Heart right ventricle (tissue), 16 donors: ENCODE results near the gene BHLHA15. TPM values are rescaled to one million over a fixed set of nuclear protein-coding genes. Genes with fewer than 3 reads are reported as not detected.

Source experiments
- ATAC-seq, 8 donors: fragments of 200-7000 bp; cut with Tn5 transposase; one replicate each; pipeline ENCODE4 v1.9.1; 2020; ENCODE audit warnings: mild to moderate bottlenecking in 8 of 8, moderate library complexity in 8 of 8, moderate number of reproducible peaks in 1 of 8
- DNase-seq, 2 donors: peaks; one replicate each; pipeline ENCODE4 v3.0.0-alpha.2; 2020
- H3K27ac ChIP-seq, 10 donors: fragments of 200-600 bp; sonication (generic) in 2 of 10; one replicate each; pipeline versions ENCODE4 v1.5.0 to v1.8.0; 2020 to 2022; ENCODE audit warnings: mild to moderate bottlenecking in 3 of 10
- H3K27me3 ChIP-seq, 7 donors: fragments of 200-600 bp; one replicate each; pipeline ENCODE4 v1.8.0; 2021 to 2022; ENCODE audit warnings: mild to moderate bottlenecking in 2 of 7
- H3K36me3 ChIP-seq, 9 donors: fragments of 200-600 bp; sonication (generic) in 1 of 9; one replicate each; pipeline versions ENCODE4 v1.5.0 to v1.8.0; 2020 to 2022; ENCODE audit warnings: mild to moderate bottlenecking in 2 of 9
- H3K4me1 ChIP-seq, 9 donors: fragments of 200-600 bp; sonication (generic) in 1 of 9; one replicate each; pipeline versions ENCODE4 v1.5.0 to v1.8.0; 2020 to 2022; ENCODE audit warnings: mild to moderate bottlenecking in 4 of 9
- H3K4me3 ChIP-seq, 10 donors: fragments of 200-600 bp; sonication (generic) in 2 of 10; one replicate each; pipeline versions ENCODE4 v1.5.0 to v1.8.0; 2020 to 2022; ENCODE audit warnings: mild to moderate bottlenecking in 7 of 10, moderate library complexity in 2 of 10
- H3K9me3 ChIP-seq, 11 donors: fragments of 200-600 bp in 10 of 11; sonication (generic) in 2 of 11; one replicate each; pipeline versions ENCODE4 v1.5.0 to v1.8.0; 2013 to 2022; ENCODE audit warnings: mild to moderate bottlenecking in 2 of 11, control low read depth in 1 of 11, moderate library complexity in 1 of 11
- WGBS, 2 donors: extraction: QIAGEN DNeasy Blood & Tissue Kit; methylation state at CpG; one replicate each; pipeline ENCODE4 v1.1.7; 2013; ENCODE audit warnings: inconsistent platforms in 1 of 2; 5-methylcytosine and 5-hydroxymethylcytosine counted together
- intact Hi-C, 10 donors: fragments of 100-400 bp; cut with DNase I; formaldehyde crosslinking; loops; one replicate each; pipeline versions ENCODE4 v1.11.1 to v1.14.2; 2022
- polyA plus RNA-seq, 2 donors: library from polyadenylated mRNA; stranded (reverse); fragments of 200-250 nt; gene quantifications; one replicate each; pipeline ENCODE4 v1.2.3, GENCODE V29; 2013
- total RNA-seq, 10 donors: library from RNA; stranded (reverse); fragmentation: NEBNext Ultra II Directional in 3 of 10; extraction: Animal tissue kit (Norgen Biotek cat#: 25700) in 3 of 10; gene quantifications; one replicate each; pipeline versions ENCODE4 v1.2.1 to v1.2.4, GENCODE V29; 2021 to 2023
- TF ChIP-seq, protein P1 (sequence below), 9 donors: fragments of 200-600 bp; sonication (generic) in 2 of 9; IDR thresholded peaks; one replicate each; pipeline versions ENCODE4 v1.5.0 to v1.8.0; 2021 to 2022; ENCODE audit warnings: antibody characterized with exemption in 9 of 9, mild to moderate bottlenecking in 5 of 9, moderate library complexity in 1 of 9
- donor health status: Arrhythmogenic right ventricular cardiomyopathy.
- donor health status: ischemic (EF 13 %, LVEDD 7.1; RV severe dilation, severe dysfunction).
- donor health status: healthy with polysubstance abuse.
- donor health status: DM: no; HTN: yes; CAD: no.
- donor health status: DM: no; HTN: no; CAD: no.
- donor health status: ischemic (EF 25% LVEDD 6.9; RV normal size, moderate dysfunction).
- donor health status: ischemic (EF 25% LVEDD 5.7; RV mildly dilated, moderate dysfunction).
- donor health status: healthy.
- donor health status: DM: yes; HTN: yes; CAD: no.
- donor health status: Ischemic cardiomyopathy.
- donor health status: ischemic (EF 35%, LVEDD 5.7; RV mildly dilated, moderate dysfunction).
- donor health status: nonischemic (EF 11% LVEDD 7.7; RV severe dilation, severe dysfunction).
- donor health status: DM: yes; HTN: yes; CAD: no.
- donor health status: PGD.
- donor health status: ischemic (EF 29% LVEDD 5.4; RV normal size, mild dysfunction).
- donor health status: nonischemic (EF 23%, LVEDD 6.1; RV moderate dilation, normal function).

BHLHA15 gene
- total and polyA plus RNA-seq, 12 donors: 0.06 TPM; not detected in 11

DNA sequence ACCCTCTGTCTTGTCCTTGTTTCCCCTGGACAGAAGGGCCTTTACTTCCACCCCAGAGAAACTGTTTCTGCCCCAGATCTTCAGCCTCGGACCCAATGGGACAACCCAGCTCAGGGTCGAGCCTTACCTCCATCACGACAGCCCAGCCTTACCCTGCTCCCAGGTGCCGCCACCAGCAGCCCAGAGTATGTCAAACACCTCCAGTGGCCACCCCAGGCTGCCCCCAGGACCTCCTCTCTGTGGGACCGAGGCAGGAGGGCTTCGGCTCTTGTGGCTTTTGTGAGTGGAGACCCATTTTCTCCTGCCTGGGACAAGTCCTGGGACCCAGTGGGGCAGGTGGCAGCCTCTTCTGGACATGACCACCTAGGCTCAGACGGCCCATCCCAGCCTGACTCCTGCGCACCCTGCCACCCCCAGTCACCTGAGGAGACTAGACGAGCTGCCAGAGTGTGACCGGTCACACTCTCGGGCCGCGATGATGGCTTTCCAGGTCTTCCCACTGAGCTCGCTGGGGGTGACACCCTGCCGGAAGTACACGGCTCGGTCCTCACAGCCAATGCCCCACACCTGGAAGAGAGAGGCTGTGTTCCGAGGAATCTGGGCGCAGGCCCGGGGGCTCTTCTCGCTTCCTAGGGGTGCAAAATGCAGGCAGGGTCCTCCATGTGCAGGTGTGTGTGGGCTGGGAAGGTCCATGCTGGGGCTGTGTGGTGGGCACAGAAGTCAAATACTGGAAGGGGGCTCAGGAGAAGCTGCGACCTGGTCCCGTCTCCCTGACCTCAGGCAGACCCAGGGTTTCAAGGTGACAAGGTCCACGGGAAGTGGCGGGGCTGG, 25.3 kb downstream of the BHLHA15 start:
- no peaks in the 10 kb centered on the region for H3K4me1 ChIP-seq
- H3K9me3 ChIP-seq: no peaks in the 10 kb centered on the region
- intact Hi-C loops: loop anchor here in 1 of 10 donors (10.0 kb wide), 1 partner anchor 212 kb away; no protein-coding TSS in a partner anchor
- TF ChIP-seq, protein P1, sequence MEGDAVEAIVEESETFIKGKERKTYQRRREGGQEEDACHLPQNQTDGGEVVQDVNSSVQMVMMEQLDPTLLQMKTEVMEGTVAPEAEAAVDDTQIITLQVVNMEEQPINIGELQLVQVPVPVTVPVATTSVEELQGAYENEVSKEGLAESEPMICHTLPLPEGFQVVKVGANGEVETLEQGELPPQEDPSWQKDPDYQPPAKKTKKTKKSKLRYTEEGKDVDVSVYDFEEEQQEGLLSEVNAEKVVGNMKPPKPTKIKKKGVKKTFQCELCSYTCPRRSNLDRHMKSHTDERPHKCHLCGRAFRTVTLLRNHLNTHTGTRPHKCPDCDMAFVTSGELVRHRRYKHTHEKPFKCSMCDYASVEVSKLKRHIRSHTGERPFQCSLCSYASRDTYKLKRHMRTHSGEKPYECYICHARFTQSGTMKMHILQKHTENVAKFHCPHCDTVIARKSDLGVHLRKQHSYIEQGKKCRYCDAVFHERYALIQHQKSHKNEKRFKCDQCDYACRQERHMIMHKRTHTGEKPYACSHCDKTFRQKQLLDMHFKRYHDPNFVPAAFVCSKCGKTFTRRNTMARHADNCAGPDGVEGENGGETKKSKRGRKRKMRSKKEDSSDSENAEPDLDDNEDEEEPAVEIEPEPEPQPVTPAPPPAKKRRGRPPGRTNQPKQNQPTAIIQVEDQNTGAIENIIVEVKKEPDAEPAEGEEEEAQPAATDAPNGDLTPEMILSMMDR (IDR thresholded peaks at IDR 0.05): no peak
- no peak overlapping the region for H3K4me3 ChIP-seq
- DNase-seq: no peak
- H3K27ac ChIP-seq: no peak overlapping the region
- H3K36me3 ChIP-seq: peaks cover 0 to 99% (median 19%) of the 10 kb centered on the region in 9 donors
- no peaks in the 10 kb centered on the region for H3K27me3 ChIP-seq
- ATAC-seq: no peak
- 92 to 94% methylated on average over 25 of the region's 25 CpGs for WGBS, 2 donors

DNA sequence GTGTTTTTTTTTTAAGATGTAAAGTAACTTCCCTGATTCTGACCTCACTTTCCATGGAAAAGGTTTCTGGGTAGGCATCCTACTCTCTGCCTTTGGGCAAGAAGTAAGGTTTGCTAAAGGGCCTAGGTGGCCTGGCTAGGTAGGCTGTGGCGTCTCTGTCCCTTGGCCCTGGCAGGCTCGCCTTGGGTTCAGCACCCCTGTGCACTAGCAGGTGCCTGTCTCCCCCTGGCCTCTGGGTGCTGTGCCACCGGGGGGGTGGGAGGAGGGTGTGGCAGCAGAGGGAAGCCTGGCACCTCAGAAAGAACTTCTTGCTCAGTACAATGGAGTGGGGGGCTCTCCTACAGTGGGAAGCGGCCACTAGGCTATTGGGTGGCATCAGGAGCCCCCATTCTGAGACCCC, 26.8 kb downstream of the BHLHA15 start:
- Histone ChIP-seq H3K36me3 (peaks cover 0 to 92% (median 14%) of the 10 kb centered on the region in 9 donors), H3K27me3 (no peaks in the 10 kb centered on the region), H3K27ac (no peak overlapping the region), H3K9me3 (no peaks in the 10 kb centered on the region), H3K4me3 (no peak overlapping the region), H3K4me1 (no peaks in the 10 kb centered on the region)
- ATAC-seq (no peak), DNase-seq (no peak)
- WGBS, 2 donors: 99 to 100% methylated on average over 4 of the region's 4 CpGs
- TF ChIP-seq, protein P1 (IDR thresholded peaks at IDR 0.05): no peak
- intact Hi-C loops: loop anchor here in 1 of 10 donors (10.0 kb wide), 1 partner anchor 213 kb away; no protein-coding TSS in a partner anchor

DNA sequence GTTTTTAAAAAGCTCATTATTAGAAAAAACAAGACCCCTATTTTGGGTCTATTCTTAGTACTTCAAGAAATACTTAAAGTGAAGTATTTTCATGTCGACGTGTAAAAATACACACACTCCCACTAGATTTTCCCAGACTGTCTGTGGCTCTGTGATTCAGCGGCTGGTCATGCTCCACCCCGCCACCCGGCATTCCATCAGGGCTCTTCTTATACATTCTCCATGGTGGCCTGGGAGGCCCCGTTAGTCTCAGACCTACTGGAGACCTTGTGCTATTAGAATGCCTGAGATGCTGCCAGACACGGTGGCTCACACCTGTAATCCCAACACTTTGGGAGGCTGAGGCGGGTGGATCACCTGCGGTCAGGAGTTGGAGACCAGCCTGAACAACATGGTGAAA, 27.7 kb downstream of the BHLHA15 start:
- intact Hi-C loops: loop anchor here in 1 of 10 donors (10.0 kb wide), 1 partner anchor 214 kb away; no protein-coding TSS in a partner anchor
- ATAC-seq (no peak), DNase-seq (no peak)
- Histone ChIP-seq H3K4me1 (no peaks in the 10 kb centered on the region), H3K27ac (no peak overlapping the region), H3K36me3 (peaks cover 0 to 92% (median 19%) of the 10 kb centered on the region in 9 donors), H3K9me3 (no peaks in the 10 kb centered on the region), H3K4me3 (no peak overlapping the region), H3K27me3 (no peaks in the 10 kb centered on the region)
- TF ChIP-seq, protein P1 (IDR thresholded peaks at IDR 0.05): no peak
- 94% methylated on average over 9 of the region's 9 CpGs for WGBS, 2 donors

DNA sequence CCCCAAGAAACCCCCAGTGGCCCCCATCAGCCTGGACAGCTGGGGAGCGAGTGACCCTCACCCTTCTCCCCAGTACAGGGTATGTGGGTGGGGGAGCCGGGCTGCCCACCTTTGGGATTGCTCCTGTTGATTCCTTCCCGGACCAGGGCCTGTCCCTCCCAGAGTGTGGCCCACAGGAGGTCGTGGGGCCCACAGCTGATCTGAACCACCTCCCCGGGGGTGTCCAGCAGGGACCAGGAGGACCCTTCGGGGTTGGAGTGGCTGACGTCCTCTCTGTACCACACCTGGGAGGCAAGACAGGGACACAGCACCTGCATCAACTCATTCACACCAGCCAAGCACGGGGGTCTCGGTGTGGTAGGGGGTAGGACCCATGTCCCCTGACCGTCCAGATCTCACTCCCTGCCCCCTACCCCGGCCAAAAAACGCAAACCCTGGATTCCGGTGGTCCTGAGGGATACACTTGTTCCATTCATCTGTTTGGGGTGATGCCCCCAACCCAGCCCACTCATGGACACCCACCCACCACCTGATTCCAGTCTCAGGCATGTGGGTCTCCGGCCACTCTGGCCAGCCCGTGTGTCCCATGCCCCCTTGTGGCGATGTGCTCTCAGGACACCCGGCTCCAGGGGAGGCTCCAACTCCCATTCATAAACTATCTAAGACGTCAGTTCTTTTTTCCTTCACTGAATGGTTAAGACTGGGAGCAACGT, 29.9 kb downstream of the BHLHA15 start:
- H3K9me3 ChIP-seq: no peaks in the 10 kb centered on the region
- 69 to 72% methylated on average over 19 of the region's 19 CpGs for WGBS, 2 donors
- intact Hi-C loops: loop anchor here in 7 of 10 donors (2.0 to 10.0 kb wide), 4 partner anchors 126 to 220 kb away; no protein-coding TSS in a partner anchor
- peak; percentile 15 to 61 (median 40) for ATAC-seq
- peak in 1 of 2 donors; percentile 31 for DNase-seq
- H3K36me3 ChIP-seq: peaks cover 0 to 93% (median 25%) of the 10 kb centered on the region in 9 donors
- peaks cover 0 to 19% (median 14%) of the 10 kb centered on the region in 9 donors for H3K4me1 ChIP-seq
- H3K4me3 ChIP-seq: no peak overlapping the region
- TF ChIP-seq, protein P1 (IDR thresholded peaks at IDR 0.05): peak; percentile 52 to 77 (median 76)
- no peaks in the 10 kb centered on the region for H3K27me3 ChIP-seq
- no peak overlapping the region for H3K27ac ChIP-seq
